Body of pancreas (tissue), 4 donors: ENCODE results near the gene IL15RA. TPM values are rescaled to one million over a fixed set of nuclear protein-coding genes. Genes with fewer than 3 reads are reported as not detected.

Experiments used
- ATAC-seq: fragments of 150-250 bp; one replicate; pipeline ENCODE4 v1.9.1; 2016
- DNase-seq, 4 donors: peaks; one replicate each; pipeline ENCODE4 v3.0.0-alpha.2; 2019
- H3K27ac ChIP-seq, 4 donors: fragments of 200-600 bp; sonication (generic); 1 replicate in 3 of 4; 2 replicates in 1 of 4; pipeline versions ENCODE4 v1.5.1 to v1.6.1; 2016 to 2019; ENCODE audit warnings: mild to moderate bottlenecking in 1 of 4, mixed read lengths in 1 of 4, moderate library complexity in 1 of 4
- H3K27me3 ChIP-seq, 2 donors: fragments of 200-600 bp; sonication (generic); one replicate each; pipeline ENCODE4 v1.6.0; 2016; ENCODE audit warnings: mild to moderate bottlenecking in 1 of 2
- H3K36me3 ChIP-seq, 2 donors: fragments of 200-600 bp; sonication (generic); replicated peaks in 1 of 2; 2 replicates each; pipeline ENCODE4 v1.5.1; 2016; ENCODE audit warnings: low read depth in 2 of 2; ENCODE audit not compliant: insufficient read depth in 1 of 2
- H3K4me1 ChIP-seq: fragments of 200-600 bp; sonication (generic); one replicate; pipeline ENCODE4 v1.6.0; 2016
- H3K4me3 ChIP-seq, 2 donors: fragments of 200-600 bp; sonication (generic); 1 replicate in 1 of 2; 2 replicates in 1 of 2; pipeline ENCODE4 v1.5.1; 2016 to 2019
- H3K9me3 ChIP-seq, 3 donors: fragments of 200-600 bp; sonication (generic); 1 replicate in 2 of 3; 2 replicates in 1 of 3; pipeline ENCODE4 v1.5.1; 2016
- CTCF ChIP-seq, 7 experiments: fragments of 450-650 bp in 4 of 7; fragments of 200-600 bp in 3 of 7; sonication (generic) in 3 of 7; IDR thresholded peaks; one replicate each; pipeline ENCODE4 v1.5.1; 2016 to 2019; ENCODE audit warnings: antibody characterized with exemption in 7 of 7
- POLR2A ChIP-seq, 3 donors: fragments of 450-650 bp; IDR thresholded peaks; one replicate each; pipeline ENCODE4 v1.6.1; 2016; ENCODE audit warnings: antibody characterized with exemption in 3 of 3, mild to moderate bottlenecking in 2 of 3
- WGBS, 2 donors: methylation state at CpG; one replicate each; pipeline ENCODE4 v1.1.5; 2017; 5-methylcytosine and 5-hydroxymethylcytosine counted together
- intact Hi-C: fragments of 100-400 bp; cut with DNase I; formaldehyde crosslinking; loops from one replicate; pipeline ENCODE4 v1.15.1; 2023
- total RNA-seq, 2 donors: library from RNA; depleted of rRNA; stranded (reverse); fragments of >200 nt; gene quantifications; one replicate each; pipeline ENCODE4 v1.1.0, GENCODE V29; 2016

Gene IL15RA
- total RNA-seq, 2 donors from 2014 or later, result 14.3 to 15.5 TPM

- ATAC-seq (no peak), DNase-seq (peak in 1 of 4 donors; percentile 10)
- TF ChIP-seq POLR2A (IDR thresholded peaks at IDR 0.05) (no peak), CTCF (IDR thresholded peaks at IDR 0.05) (no peak)
- Histone ChIP-seq H3K36me3 (peaks cover 0 to 14% of the 10 kb centered on the region in 2 donors), H3K4me3 (no peak overlapping the region), H3K27ac (no peak overlapping the region), H3K27me3 (no peaks in the 10 kb centered on the region), H3K4me1 (peaks cover 9% of the 10 kb centered on the region), H3K9me3 (no peaks in the 10 kb centered on the region)
- WGBS, 2 donors, result 88 to 89% methylated on average over 17 of the region's 17 CpGs
- intact Hi-C loops, result no loop called here
Measured at GRCh38 chr10:5956146-5956936, 21.0 kb downstream of the IL15RA start.

GRCh38 chr10:5953676-5954075, 23.7 kb downstream of the IL15RA start:
- DNase-seq, result no peak
- 88% methylated on average over 5 of the region's 5 CpGs for WGBS, 2 donors
- TF ChIP-seq POLR2A (IDR thresholded peaks at IDR 0.05) (no peak), CTCF (IDR thresholded peaks at IDR 0.05) (no peak)
- Histone ChIP-seq H3K27me3 (no peaks in the 10 kb centered on the region), H3K27ac (no peak overlapping the region), H3K4me3 (no peak overlapping the region), H3K4me1 (peaks cover 32% of the 10 kb centered on the region), H3K36me3 (peaks cover 0 to 7% of the 10 kb centered on the region in 2 donors), H3K9me3 (no peaks in the 10 kb centered on the region)
- ATAC-seq, result no peak
- intact Hi-C loops, result no loop called here

GRCh38 chr10:5952731-5953385, 24.5 kb downstream of the IL15RA start:
- 88 to 94% methylated on average over 10 to 20 of the region's 20 CpGs for WGBS, 2 donors
- H3K9me3 ChIP-seq, result no peaks in the 10 kb centered on the region

GRCh38 chr10:5951721-5952407, 25.5 kb downstream of the IL15RA start:
- Histone ChIP-seq H3K9me3 (no peaks in the 10 kb centered on the region), H3K36me3 (peaks cover 0 to 7% of the 10 kb centered on the region in 2 donors), H3K27ac (peak overlapping the region in 2 of 4 donors; percentile 77 to 81), H3K4me1 (peaks cover 32% of the 10 kb centered on the region), H3K4me3 (no peak overlapping the region), H3K27me3 (no peaks in the 10 kb centered on the region)
- TF ChIP-seq POLR2A (IDR thresholded peaks at IDR 0.05) (no peak), CTCF (IDR thresholded peaks at IDR 0.05) (no peak)
- intact Hi-C loops, result no loop called here
- ATAC-seq (no peak), DNase-seq (no peak)
- WGBS, 2 donors, result 89 to 97% methylated on average over 5 to 6 of the region's 6 CpGs

More at GRCh38 chr10:5952731-5953385, 24.5 kb downstream of the IL15RA start:
- ATAC-seq, result no peak
- Histone ChIP-seq H3K27ac (no peak overlapping the region), H3K27me3 (no peaks in the 10 kb centered on the region), H3K4me3 (no peak overlapping the region), H3K4me1 (peaks cover 32% of the 10 kb centered on the region), H3K36me3 (peaks cover 0 to 7% of the 10 kb centered on the region in 2 donors)
- intact Hi-C loops, result no loop called here
- DNase-seq, result peak in 1 of 4 donors; percentile 7
- TF ChIP-seq POLR2A (IDR thresholded peaks at IDR 0.05) (no peak), CTCF (IDR thresholded peaks at IDR 0.05) (no peak)
